Measurements from ENCODE around the gene MYADML2.

Gene MYADML2

GRCh38 chr17:81968850-81969812, 22.1 kb upstream of the MYADML2 start:
- Histone ChIP-seq H3K27ac (no peak overlapping the region), H3K4me3 (no peak overlapping the region), H3K9me3 (no peaks in the 10 kb centered on the region), H3K36me3 (no peaks in the 10 kb centered on the region), H3K4me1 (peaks cover 0 to 17% (median 8%) of the 10 kb centered on the region in 4 donors), H3K27me3 (peaks cover 0 to 82% of the 10 kb centered on the region in 2 donors)
- TF ChIP-seq, protein P1, sequence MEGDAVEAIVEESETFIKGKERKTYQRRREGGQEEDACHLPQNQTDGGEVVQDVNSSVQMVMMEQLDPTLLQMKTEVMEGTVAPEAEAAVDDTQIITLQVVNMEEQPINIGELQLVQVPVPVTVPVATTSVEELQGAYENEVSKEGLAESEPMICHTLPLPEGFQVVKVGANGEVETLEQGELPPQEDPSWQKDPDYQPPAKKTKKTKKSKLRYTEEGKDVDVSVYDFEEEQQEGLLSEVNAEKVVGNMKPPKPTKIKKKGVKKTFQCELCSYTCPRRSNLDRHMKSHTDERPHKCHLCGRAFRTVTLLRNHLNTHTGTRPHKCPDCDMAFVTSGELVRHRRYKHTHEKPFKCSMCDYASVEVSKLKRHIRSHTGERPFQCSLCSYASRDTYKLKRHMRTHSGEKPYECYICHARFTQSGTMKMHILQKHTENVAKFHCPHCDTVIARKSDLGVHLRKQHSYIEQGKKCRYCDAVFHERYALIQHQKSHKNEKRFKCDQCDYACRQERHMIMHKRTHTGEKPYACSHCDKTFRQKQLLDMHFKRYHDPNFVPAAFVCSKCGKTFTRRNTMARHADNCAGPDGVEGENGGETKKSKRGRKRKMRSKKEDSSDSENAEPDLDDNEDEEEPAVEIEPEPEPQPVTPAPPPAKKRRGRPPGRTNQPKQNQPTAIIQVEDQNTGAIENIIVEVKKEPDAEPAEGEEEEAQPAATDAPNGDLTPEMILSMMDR (IDR thresholded peaks at IDR 0.05): no peak
- no peak for DNase-seq
- intact Hi-C loops (cut with DNase I; ENCODE audit: low total_unique reads): loop anchor here (10.0 kb wide), 1 partner anchor 186 kb away; no protein-coding TSS in a partner anchor

DNA sequence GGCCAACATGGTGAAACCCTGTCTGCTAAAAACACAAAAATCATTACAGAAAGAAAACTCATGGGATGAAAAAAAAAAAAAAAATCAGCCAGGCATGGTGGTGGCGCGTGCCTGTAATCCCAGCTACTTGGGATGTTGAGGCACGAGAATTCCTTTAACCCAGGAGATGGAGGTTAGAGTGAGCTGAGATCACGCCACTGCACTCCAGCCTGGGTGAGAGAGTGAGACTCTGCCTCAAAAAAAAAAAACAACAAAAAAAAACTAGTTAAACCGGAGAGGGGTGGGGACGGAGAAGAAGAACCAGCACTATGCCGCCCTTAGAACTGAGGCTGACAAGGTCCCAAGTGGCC, 21.3 kb upstream of the MYADML2 start:
- Histone ChIP-seq H3K4me1 (peaks cover 0 to 17% (median 8%) of the 10 kb centered on the region in 4 donors), H3K27ac (no peak overlapping the region), H3K9me3 (no peaks in the 10 kb centered on the region), H3K36me3 (no peaks in the 10 kb centered on the region), H3K4me3 (no peak overlapping the region), H3K27me3 (peaks cover 0 to 89% of the 10 kb centered on the region in 2 donors)
- DNase-seq: no peak
- intact Hi-C loops (cut with DNase I; ENCODE audit: low total_unique reads): loop anchor here (10.0 kb wide), 1 partner anchor 186 kb away; no protein-coding TSS in a partner anchor
- TF ChIP-seq, protein P1 (IDR thresholded peaks at IDR 0.05): no peak

- Histone ChIP-seq H3K4me3 (peak overlapping the region in 1 of 2 donors; percentile 21), H3K9me3 (no peaks in the 10 kb centered on the region), H3K4me1 (peaks cover 0 to 17% (median 8%) of the 10 kb centered on the region in 4 donors), H3K27ac (no peak overlapping the region), H3K36me3 (no peaks in the 10 kb centered on the region), H3K27me3 (peaks cover 0 to 95% of the 10 kb centered on the region in 2 donors)
- TF ChIP-seq, protein P1 (IDR thresholded peaks at IDR 0.05): no peak
- DNase-seq: peak in 1 of 2 donors; percentile 54
- intact Hi-C loops (cut with DNase I; ENCODE audit: low total_unique reads): loop anchor here (10.0 kb wide), 1 partner anchor 187 kb away; no protein-coding TSS in a partner anchor
Measured at GRCh38 chr17:81967533-81968395, 20.7 kb upstream of the MYADML2 start.

- Histone ChIP-seq H3K4me3 (no peak overlapping the region), H3K36me3 (no peaks in the 10 kb centered on the region), H3K9me3 (no peaks in the 10 kb centered on the region), H3K27ac (no peak overlapping the region), H3K4me1 (peaks cover 0 to 17% (median 8%) of the 10 kb centered on the region in 4 donors), H3K27me3 (peaks cover 0 to 95% of the 10 kb centered on the region in 2 donors)
- TF ChIP-seq, protein P1 (IDR thresholded peaks at IDR 0.05): no peak
- intact Hi-C loops (cut with DNase I; ENCODE audit: low total_unique reads): loop anchor here (10.0 kb wide), 1 partner anchor 188 kb away; no protein-coding TSS in a partner anchor
- DNase-seq: no peak
Measured at GRCh38 chr17:81967244-81967532, 20.2 kb upstream of the MYADML2 start.
